GM12801 (cell line): ENCODE data around the gene PDP2.

Experiments
- TF ChIP-seq, protein P1 (sequence below): IDR thresholded peaks from one replicate; pipeline ENCODE4 v1.5.1; 2011; ENCODE audit warnings: control low read depth; ENCODE audit not compliant: insufficient read length; ENCODE audit errors: extremely low read depth

PDP2 gene

DNA sequence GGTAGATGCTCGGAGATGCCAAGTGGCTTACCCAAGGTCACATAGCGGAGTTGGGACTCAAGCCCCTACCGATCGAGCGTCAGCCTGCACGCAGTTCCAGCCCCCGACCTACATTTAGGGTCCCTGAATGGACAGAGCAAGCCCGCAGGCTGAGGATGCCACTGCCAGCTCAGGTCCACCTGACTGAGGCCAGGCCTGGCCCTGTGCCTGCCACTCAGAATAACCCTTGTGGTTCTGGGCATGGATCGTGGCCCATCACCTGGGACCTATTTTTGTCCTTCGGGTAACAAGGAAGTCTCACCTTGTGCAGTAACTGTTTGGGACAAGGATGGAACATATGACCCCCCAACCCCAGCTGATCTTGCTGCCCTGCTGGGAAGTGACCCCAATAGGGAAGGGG, 21.3 kb downstream of the PDP2 start:
- TF ChIP-seq, protein P1, sequence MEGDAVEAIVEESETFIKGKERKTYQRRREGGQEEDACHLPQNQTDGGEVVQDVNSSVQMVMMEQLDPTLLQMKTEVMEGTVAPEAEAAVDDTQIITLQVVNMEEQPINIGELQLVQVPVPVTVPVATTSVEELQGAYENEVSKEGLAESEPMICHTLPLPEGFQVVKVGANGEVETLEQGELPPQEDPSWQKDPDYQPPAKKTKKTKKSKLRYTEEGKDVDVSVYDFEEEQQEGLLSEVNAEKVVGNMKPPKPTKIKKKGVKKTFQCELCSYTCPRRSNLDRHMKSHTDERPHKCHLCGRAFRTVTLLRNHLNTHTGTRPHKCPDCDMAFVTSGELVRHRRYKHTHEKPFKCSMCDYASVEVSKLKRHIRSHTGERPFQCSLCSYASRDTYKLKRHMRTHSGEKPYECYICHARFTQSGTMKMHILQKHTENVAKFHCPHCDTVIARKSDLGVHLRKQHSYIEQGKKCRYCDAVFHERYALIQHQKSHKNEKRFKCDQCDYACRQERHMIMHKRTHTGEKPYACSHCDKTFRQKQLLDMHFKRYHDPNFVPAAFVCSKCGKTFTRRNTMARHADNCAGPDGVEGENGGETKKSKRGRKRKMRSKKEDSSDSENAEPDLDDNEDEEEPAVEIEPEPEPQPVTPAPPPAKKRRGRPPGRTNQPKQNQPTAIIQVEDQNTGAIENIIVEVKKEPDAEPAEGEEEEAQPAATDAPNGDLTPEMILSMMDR, result no peak

DNA sequence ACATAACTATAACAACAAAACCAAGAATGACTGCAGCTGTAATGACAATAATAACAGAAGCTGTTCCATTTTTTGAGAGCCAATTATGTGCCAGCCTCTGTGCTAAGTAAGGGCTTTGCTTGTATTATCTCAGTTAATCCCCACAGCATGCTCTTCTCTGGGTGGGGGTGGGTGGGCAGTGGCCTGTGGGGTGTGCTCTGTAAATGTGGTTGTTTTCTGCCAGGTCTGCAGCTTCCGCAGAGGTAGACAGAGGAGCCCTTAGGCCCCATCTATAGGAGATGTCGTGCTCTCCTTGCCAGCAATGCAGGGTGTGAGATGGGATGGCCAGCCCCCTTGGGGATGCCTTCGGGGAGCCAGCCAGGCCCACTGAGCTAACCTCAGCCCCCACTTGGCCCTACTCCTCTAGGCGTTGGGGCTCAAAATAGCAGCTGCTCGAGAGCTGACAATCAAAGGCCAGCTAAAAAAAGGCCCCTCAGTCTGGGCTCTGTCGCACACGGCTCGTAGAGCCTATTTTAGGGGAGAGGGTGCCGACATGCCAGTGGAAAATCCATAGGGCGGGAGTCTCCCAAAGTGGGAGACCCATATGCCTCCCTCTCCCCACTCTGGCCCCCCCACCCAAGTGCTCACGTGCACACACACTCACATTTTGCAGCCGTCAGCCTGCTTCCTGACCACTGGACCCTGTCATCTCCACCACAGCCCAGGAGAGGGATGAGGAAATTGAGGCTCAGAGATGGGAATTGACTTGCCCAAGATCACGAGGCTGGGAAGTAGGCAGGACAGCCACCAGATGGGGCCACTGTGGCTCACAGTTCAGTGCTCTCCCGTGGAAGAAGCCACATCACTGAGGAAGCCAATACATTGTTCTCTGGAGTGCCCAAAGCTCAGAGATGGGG, 22.6 kb downstream of the PDP2 start:
- TF ChIP-seq, protein P1, result no peak

DNA sequence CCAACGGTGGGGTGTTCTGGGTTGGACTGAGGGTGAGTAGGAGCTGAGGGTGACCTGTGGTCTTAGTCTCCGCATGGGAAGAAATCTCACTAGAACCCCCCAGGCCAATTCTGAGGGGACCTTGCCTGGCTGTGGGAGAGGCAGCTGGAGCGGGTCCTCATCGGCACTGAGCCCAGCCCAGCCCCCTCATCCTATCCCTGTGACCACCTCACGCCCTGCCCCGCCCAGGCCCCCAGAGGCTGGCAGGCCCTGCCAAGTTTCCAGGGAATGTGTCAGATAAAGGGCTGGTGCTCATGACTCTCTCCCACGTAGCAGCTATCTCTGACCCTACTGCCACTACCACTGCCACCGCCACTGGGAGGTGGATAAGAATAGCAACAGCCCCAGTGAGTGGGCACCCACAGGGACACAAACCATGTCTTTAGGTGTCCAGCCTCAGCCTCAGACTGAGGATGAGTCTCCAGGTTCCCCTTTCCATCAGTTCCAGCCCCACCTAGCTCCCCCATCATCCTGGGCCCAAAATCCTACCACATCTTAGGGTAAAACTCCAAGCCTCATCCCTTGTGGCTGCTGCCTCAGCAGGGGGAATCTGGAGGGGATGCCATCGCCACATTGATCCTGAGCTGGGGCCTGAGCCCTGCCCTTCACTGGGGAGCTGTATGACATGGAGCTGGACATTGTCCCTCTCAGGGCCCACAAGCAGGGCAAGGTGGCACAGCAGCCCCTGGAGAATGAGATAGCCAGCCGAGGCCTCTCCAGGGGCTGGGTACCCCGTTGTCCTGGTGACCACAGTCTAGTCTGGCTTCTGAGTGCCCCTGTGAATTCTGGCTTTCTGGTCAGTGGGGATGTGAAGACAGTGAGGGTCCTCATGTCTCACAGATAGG, 23.5 kb downstream of the PDP2 start:
- TF ChIP-seq, protein P1, result no peak

DNA sequence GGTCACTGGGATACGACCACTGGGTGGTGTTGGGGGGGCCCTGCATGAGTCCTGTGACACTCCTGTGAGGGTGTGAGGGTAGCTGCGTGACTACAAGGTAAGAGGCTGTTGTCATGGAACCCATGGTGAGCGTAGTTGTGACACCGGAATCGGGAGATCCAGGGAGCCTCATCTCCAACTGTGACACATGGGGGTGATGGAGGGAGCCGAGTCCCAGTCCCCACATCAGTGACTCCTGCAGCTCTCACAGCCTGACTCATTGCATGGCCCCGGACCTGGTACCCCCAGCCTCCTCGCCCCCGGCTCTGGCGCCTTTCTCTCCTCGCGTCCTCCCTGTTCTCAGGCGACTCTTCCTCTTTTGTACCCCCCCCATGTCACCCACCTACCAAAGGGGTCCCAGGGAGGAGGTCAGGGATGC, 24.1 kb downstream of the PDP2 start:
- TF ChIP-seq, protein P1, result no peak

DNA sequence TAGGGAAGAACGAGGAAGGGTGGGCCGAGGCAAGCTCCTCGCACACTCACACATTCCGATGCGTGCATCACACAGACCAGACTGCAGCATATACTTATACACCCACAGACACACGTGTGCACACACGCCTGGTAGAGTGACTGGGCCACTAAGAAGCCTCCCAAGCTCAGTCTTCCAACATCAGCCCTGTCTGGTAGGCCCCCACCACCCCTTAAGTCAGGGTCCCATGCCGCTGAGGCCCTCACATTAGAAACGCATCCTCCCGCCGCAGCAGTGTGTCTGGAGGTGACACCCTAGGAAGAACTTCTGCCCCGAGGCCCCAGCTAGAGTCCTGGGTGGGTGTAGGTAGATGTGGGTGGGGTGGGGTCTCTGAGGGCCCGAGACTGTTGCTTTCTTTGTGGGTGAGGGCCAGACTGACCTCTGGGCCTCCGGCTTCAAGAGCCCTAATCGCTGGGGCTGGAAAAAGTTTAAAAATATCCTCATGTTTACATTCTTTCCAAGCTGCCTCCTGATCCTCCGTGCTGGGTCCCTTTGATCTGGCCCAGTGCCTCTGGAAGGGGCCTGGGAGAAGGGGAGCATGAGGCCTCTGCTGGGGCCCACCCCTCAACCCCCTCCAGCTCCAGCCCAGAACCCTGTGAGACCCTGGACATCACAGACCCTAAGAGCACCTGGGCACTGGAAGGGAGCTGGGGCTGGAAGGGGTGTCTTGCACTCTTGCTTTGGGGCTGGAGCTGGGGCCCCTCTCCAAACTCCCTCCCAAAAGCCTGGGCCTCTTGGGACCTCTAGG, 24.7 kb downstream of the PDP2 start:
- TF ChIP-seq, protein P1, result no peak

DNA sequence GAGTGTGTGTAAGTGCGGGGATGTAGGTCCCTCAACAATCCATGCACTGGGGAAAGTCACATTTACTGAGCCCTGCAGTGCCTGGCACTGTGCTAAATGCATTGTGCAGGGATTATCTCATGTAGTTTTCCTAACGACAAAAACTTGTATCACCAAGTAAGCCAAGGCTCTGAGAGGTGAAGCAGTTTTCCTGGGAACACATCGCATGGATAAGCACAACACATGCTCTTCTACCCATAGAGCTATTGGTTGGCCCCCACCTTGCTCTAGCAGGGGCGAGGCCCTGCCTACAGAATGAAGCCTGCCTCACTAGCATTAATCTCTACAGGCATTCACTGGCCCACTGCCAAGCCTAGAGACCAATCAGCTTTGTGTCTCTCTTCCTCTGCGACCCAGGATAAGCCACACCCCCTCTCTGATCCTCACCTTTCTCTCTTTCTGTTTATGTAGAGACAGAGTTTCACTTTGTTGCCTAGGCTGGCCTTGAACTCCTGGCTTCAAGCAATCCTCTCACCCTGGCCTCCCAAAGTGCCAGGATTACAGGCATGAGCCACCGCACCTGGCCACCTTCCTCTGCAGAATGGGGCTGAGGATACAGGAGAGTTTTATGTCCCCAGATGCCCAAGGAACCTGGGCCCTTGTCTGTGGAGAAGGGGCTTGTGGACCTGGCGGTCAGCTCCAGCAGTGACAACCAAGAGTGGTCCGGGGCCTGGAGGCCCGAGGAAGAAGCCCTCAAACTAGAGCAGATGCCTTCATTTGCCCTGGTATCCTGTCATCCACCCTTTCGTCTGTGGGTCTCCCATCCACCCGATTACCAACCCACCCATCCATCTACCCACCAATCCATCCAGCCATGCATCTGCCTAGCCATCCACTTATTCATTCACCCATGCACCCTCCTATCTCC, 25.6 kb downstream of the PDP2 start:
- TF ChIP-seq, protein P1, result no peak
